GM12872 (cell line): ENCODE results near the gene DRAP1.

Source experiments
- TF ChIP-seq, protein P1 (sequence below): IDR thresholded peaks from 3 replicates; pipeline ENCODE4 v1.5.1; 2011; ENCODE audit warnings: low read depth, mild to moderate bottlenecking, low read length, moderate library complexity; ENCODE audit not compliant: insufficient read depth

Gene DRAP1

DNA sequence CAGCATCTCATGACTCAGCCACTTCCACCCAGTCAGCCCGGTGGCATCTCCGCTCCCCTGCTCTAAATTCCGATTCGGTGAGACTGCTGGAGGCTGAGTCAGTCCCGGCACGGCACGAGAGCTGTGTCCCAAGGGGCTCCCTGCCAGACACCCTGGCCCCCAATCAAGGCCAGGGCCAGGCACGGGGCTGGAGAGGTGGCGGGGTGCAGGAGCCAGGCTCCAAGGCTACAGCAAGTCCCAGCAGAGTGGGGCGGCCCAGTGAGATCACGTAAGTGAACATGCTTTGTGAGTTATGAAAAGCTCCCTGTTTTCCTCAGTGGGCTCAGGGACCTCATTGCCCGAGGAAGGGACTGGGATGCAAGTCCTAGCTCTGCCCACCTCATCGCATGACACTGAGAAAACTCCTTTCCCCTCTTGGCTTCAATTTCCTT lies 3.4 kb upstream of the DRAP1 start:
- TF ChIP-seq, protein P1, sequence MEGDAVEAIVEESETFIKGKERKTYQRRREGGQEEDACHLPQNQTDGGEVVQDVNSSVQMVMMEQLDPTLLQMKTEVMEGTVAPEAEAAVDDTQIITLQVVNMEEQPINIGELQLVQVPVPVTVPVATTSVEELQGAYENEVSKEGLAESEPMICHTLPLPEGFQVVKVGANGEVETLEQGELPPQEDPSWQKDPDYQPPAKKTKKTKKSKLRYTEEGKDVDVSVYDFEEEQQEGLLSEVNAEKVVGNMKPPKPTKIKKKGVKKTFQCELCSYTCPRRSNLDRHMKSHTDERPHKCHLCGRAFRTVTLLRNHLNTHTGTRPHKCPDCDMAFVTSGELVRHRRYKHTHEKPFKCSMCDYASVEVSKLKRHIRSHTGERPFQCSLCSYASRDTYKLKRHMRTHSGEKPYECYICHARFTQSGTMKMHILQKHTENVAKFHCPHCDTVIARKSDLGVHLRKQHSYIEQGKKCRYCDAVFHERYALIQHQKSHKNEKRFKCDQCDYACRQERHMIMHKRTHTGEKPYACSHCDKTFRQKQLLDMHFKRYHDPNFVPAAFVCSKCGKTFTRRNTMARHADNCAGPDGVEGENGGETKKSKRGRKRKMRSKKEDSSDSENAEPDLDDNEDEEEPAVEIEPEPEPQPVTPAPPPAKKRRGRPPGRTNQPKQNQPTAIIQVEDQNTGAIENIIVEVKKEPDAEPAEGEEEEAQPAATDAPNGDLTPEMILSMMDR, result no peak

DNA sequence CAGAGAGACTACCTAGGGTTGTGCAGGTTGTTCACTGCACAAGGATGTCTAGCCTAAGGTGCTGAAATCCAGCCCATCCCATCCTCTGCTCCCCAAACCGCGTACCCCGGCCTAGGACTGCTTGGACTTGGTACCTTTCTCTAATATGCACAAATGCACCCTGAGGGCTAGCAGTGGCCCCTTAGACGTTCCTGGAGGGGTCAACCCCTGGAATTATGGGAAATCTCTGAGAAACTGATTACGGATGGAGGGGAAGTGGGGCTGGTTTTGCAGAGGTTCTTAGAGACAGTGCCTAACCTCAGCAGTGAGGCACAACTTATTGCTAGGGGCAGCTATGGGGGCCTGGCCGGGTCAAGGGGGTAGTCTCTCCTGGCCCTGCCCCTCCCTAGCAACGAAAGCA lies 2.8 kb upstream of the DRAP1 start:
- TF ChIP-seq, protein P1, result no peak

DNA sequence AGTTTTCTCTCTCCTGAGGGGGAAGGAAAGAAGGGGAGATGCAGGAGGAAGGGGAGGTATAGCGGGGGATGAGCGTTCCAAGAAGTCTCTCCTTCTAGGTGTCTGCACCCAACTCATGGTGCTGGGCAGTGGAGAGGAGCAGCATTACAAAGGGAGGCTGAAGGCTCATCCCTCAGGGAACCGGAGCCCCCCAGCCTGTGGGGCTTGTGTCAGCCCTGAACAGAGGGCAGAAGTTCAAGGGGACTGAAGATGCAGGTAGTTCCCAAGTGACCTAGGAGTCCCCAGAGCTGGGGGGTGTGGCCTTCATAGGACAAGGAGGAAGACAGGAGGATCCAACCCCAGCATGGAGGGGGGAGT lies 2.2 kb upstream of the DRAP1 start:
- TF ChIP-seq, protein P1, result no peak

DNA sequence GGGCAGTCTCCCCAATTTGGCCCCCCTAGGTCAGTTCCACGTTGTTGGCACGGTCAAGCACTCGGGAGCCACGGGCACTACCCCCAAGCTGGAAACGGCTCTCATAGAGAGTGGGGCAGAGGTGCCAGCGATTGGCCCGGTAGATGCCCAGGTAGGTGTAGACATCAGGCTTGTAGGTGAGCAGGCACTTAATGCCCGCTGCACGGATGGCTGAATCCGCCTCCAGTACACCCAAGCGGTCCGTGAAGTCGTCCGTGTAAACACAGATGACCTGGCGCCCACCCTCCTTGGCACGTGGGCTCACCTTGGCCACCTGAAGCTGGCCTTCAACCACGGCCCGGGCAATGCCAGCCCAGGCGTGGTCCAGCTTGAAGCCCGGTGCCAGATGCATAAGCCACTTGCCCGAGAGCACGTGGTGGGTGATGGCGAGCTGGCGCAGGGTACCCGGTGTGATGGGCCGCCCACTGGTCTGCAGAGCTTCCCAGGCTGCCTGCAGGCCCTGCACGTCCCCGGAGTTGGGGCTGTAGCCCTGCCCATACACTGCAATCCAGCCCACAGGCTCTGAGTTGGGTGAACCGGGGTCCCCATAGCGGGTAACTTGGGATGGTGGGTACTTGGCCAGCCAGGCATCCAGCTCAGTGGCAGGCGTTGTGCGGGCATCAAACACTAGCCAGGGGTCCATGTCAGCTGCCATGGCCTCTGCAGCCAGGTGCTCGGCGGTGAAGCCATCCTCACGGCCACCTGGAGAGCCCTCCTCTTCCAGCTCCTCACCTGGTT lies 1.6 kb upstream of the DRAP1 start:
- TF ChIP-seq, protein P1, result no peak

GRCh38 chr11:65918211-65919140 lies 750 bp upstream of the DRAP1 start, which contains the start of gene C11orf68:
Gene C11orf68, minus strand, starts transcription at chr11:65919062. Its CDS starts 31 bp downstream, at chr11:65919031.
- TF ChIP-seq, protein P1, result no peak

GRCh38 chr11:65919573-65920371 lies 546 bp downstream of the DRAP1 start:
- TF ChIP-seq, protein P1, result no peak
